ENCODE measurements around the gene OSER1.

DNA sequence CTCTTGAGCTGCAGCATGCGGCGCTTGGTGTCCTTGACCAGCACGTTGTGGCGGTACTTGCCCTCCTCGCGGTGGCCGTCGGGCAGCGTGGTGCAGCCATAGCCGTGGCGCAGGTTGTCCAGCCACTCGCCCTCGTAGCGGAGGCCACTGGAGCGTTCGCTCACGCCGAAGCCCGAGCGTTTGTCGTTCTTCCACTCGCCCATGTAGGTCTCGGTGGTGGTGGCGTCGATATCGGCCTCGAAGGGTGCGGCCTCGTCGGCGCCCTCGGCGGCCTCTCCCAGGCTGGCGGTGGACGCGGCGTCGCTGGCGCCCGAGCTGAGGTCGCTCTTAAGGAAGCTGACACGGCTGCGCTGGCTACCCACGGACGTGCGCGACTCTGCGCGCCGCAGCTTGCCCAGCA lies 50.9 kb downstream of the OSER1 start:
- TF ChIP-seq POLR2AphosphoS5 (IDR thresholded peaks at IDR 0.05) (no peak), POLR2A (IDR thresholded peaks at IDR 0.05) (no peak), EP300 (IDR thresholded peaks at IDR 0.05) (no peak)
- TF ChIP-seq, protein P1, sequence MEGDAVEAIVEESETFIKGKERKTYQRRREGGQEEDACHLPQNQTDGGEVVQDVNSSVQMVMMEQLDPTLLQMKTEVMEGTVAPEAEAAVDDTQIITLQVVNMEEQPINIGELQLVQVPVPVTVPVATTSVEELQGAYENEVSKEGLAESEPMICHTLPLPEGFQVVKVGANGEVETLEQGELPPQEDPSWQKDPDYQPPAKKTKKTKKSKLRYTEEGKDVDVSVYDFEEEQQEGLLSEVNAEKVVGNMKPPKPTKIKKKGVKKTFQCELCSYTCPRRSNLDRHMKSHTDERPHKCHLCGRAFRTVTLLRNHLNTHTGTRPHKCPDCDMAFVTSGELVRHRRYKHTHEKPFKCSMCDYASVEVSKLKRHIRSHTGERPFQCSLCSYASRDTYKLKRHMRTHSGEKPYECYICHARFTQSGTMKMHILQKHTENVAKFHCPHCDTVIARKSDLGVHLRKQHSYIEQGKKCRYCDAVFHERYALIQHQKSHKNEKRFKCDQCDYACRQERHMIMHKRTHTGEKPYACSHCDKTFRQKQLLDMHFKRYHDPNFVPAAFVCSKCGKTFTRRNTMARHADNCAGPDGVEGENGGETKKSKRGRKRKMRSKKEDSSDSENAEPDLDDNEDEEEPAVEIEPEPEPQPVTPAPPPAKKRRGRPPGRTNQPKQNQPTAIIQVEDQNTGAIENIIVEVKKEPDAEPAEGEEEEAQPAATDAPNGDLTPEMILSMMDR (IDR thresholded peaks at IDR 0.05), result no peak

All from gastroesophageal sphincter (tissue), 3 donors.